DOHH2 (cell line): ENCODE results near the gene MAN1C1.

Experiments used
- H3F3A ChIP-seq: fragments of 200-600 bp; sonication (generic), shearing (Covaris generic); 2 replicates; pipeline ENCODE4 v1.6.0; 2016; ENCODE audit warnings: antibody characterized with exemption, mild to moderate bottlenecking; ENCODE audit not compliant: control insufficient read depth, insufficient read depth
- H3K27ac ChIP-seq: fragments of 200-600 bp; sonication (generic); 2 replicates; pipeline ENCODE4 v1.5.1; 2014; ENCODE audit warnings: low read depth, mild to moderate bottlenecking, low read length, moderate library complexity
- H3K27me3 ChIP-seq: fragments of 200-600 bp; sonication (generic); 2 replicates; pipeline ENCODE4 v1.6.1; 2014; ENCODE audit warnings: mild to moderate bottlenecking, low read length, mixed read lengths; ENCODE audit not compliant: control insufficient read depth
- H3K36me3 ChIP-seq: fragments of 200-600 bp; sonication (generic); 2 replicates; pipeline ENCODE4 v1.6.1; 2014; ENCODE audit warnings: mild to moderate bottlenecking, low read length, moderate library complexity, mixed read lengths; ENCODE audit not compliant: control insufficient read depth
- H3K4me1 ChIP-seq: fragments of 200-600 bp; sonication (generic); 2 replicates; pipeline ENCODE4 v1.6.1; 2014; ENCODE audit warnings: mild to moderate bottlenecking, low read length, mixed read lengths; ENCODE audit not compliant: control insufficient read depth
- H3K4me2 ChIP-seq: fragments of 200-600 bp; sonication (generic); 2 replicates; pipeline ENCODE4 v1.6.0; 2014; ENCODE audit warnings: mild to moderate bottlenecking, low read length, moderate library complexity
- H3K4me3 ChIP-seq: fragments of 200-600 bp; sonication (generic); 2 replicates; pipeline ENCODE4 v1.5.1; 2014; ENCODE audit warnings: mild to moderate bottlenecking, low read length, mixed read lengths
- H3K79me2 ChIP-seq: fragments of 200-600 bp; sonication (generic); 2 replicates; pipeline ENCODE4 v1.6.1; 2014; ENCODE audit warnings: mild to moderate bottlenecking, low read length, mixed read lengths; ENCODE audit not compliant: control insufficient read depth
- H3K9me2 ChIP-seq: fragments of 200-600 bp; sonication (generic); replicated peaks from 2 replicates; pipeline ENCODE4 v1.6.1; 2014; ENCODE audit warnings: mild to moderate bottlenecking, low read length, mixed read lengths; ENCODE audit not compliant: control insufficient read depth
- H3K9me3 ChIP-seq: fragments of 200-600 bp; sonication (generic); 2 replicates; pipeline ENCODE4 v1.6.1; 2014; ENCODE audit warnings: antibody characterized with exemption, low read length, mixed read lengths; ENCODE audit not compliant: control insufficient read depth, insufficient read depth
- H4K20me1 ChIP-seq: fragments of 200-600 bp; sonication (generic); 2 replicates; pipeline ENCODE4 v1.6.0; 2014; ENCODE audit warnings: low read depth, mild to moderate bottlenecking, antibody characterized with exemption, low read length, moderate library complexity; ENCODE audit not compliant: control insufficient read depth, insufficient read depth
- EZH2phosphoT487 ChIP-seq: fragments of 200-600 bp; sonication (generic); IDR thresholded peaks from 2 replicates; pipeline ENCODE4 v1.6.1; 2017; ENCODE audit warnings: borderline replicate concordance, mild to moderate bottlenecking, antibody characterized with exemption, low read length, moderate library complexity, mixed read lengths
- TF ChIP-seq, protein P1 (sequence below): fragments of 200-600 bp; sonication (generic); IDR thresholded peaks from one replicate; pipeline ENCODE4 v1.5.1; 2014; ENCODE audit warnings: antibody characterized with exemption, mild to moderate bottlenecking, low read depth, low read length; ENCODE audit not compliant: poor library complexity, severe bottlenecking

MAN1C1 gene

DNA sequence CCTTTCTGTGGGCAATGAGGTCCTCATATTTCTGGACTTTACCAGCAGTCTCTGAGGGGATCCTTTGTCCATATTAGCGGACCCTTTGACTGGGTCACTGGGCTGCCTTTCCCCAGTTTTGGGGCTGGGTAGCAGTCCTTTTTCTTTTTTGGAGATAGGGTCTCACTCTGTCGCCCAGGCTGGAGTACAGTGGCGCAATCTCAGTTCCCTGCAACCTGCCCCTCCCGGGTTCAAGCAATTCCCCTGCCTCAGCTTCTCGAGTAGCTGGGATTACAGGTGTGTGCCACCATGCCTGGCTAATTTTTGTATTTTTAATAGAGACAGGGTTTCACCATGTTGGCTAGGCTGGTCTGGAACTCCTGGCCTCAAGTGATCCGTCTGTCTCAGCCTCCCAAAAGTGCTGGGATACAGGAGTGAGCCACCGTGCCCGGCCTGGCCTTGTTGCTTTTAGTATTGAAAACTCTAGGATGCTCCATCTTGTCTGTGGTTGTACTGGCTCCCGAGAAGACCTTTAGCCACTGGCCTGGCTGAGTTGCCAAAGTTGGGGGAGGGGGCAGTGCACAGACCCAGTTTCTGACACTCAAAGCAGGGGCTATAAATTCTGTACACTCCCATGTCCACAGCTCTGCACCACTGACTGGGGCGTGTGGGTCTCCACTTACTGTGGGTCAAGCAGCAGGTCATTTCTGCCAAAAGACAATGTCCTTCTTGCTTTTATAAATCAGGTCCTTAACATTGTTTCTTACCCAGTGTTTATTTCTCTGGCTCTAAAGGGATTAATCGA is 33.1 kb downstream of the MAN1C1 start:
- Histone ChIP-seq H3K27ac (no peak overlapping the region), H3K27me3 (peaks cover 35% of the 10 kb centered on the region; the same call in 1 of the 2 replicates), H3F3A (no peaks in the 10 kb centered on the region), H3K79me2 (no peaks in the 10 kb centered on the region), H3K9me2 (no peaks in the 10 kb centered on the region), H3K4me1 (no peaks in the 10 kb centered on the region), H3K36me3 (no peaks in the 10 kb centered on the region), H3K4me2 (no peak overlapping the region), H4K20me1 (no peaks in the 10 kb centered on the region), H3K4me3 (no peak overlapping the region), H3K9me3 (no peaks in the 10 kb centered on the region)
- TF ChIP-seq EZH2phosphoT487: no peak
- TF ChIP-seq, protein P1, sequence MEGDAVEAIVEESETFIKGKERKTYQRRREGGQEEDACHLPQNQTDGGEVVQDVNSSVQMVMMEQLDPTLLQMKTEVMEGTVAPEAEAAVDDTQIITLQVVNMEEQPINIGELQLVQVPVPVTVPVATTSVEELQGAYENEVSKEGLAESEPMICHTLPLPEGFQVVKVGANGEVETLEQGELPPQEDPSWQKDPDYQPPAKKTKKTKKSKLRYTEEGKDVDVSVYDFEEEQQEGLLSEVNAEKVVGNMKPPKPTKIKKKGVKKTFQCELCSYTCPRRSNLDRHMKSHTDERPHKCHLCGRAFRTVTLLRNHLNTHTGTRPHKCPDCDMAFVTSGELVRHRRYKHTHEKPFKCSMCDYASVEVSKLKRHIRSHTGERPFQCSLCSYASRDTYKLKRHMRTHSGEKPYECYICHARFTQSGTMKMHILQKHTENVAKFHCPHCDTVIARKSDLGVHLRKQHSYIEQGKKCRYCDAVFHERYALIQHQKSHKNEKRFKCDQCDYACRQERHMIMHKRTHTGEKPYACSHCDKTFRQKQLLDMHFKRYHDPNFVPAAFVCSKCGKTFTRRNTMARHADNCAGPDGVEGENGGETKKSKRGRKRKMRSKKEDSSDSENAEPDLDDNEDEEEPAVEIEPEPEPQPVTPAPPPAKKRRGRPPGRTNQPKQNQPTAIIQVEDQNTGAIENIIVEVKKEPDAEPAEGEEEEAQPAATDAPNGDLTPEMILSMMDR: no peak

DNA sequence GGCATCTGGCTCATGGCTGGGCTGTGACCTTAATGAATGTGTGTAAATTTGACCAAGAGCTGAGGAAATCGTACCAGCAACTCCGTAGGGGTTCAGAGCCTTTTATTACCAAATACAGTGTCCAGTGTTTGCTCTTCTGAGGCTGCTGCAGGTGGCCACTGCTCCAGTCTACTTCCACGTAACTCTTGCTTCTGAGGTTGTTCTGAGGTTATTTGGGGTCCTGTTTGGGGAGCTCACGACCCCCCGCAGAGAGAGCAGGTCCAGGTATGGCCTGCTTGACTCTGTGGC is 33.6 kb downstream of the MAN1C1 start:
- no peak overlapping the region for H3K4me3 ChIP-seq
- no peaks in the 10 kb centered on the region for H3K9me3 ChIP-seq
- no peak overlapping the region for H3K4me2 ChIP-seq
- no peak for TF ChIP-seq EZH2phosphoT487
- TF ChIP-seq, protein P1: no peak
- H3K9me2 ChIP-seq: no peaks in the 10 kb centered on the region
- H3F3A ChIP-seq: no peaks in the 10 kb centered on the region
- H3K27ac ChIP-seq: no peak overlapping the region
- H3K36me3 ChIP-seq: no peaks in the 10 kb centered on the region
- H3K27me3 ChIP-seq: peaks cover 30% of the 10 kb centered on the region; the same call in 1 of the 2 replicates
- no peaks in the 10 kb centered on the region for H3K4me1 ChIP-seq
- H4K20me1 ChIP-seq: no peaks in the 10 kb centered on the region
- H3K79me2 ChIP-seq: no peaks in the 10 kb centered on the region

DNA sequence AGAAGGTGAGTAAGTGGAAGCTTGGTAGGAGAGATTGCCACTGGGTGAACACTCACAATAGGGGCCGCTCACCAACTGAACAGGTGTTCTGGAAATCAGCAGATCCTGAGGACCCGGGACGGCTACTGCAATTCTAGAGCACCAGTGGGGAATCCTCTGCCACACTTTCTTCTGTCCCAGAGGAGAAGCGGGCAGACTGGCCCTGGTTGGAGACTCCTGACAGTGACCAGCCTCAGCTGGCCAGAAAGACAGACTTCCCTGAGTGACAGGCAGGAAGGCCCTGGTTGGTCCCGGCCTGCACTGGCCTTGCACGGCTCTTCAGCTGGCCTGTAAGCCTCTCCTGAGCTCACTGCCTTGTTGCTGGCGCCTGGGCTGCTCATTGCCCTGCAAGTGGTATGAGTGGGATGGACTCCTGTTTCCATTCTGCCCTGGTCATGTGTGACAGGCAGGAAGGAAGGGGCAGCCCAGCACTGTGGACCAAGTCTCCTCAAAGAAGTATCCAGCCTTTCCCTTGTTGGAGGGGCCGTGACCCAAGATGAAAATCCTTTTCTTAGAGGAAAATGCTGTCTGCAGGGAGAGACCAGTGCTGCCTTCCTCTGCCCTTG is 34.5 kb downstream of the MAN1C1 start:
- TF ChIP-seq EZH2phosphoT487: no peak
- TF ChIP-seq, protein P1: no peak
- H3K4me3 ChIP-seq: no peak overlapping the region
- H3K4me2 ChIP-seq: no peak overlapping the region
- H3K4me1 ChIP-seq: no peaks in the 10 kb centered on the region
- H3F3A ChIP-seq: no peaks in the 10 kb centered on the region
- no peaks in the 10 kb centered on the region for H4K20me1 ChIP-seq
- no peaks in the 10 kb centered on the region for H3K36me3 ChIP-seq
- H3K9me2 ChIP-seq: no peaks in the 10 kb centered on the region
- H3K9me3 ChIP-seq: no peaks in the 10 kb centered on the region
- H3K27me3 ChIP-seq: peaks cover 27% of the 10 kb centered on the region; the same call in 1 of the 2 replicates
- H3K79me2 ChIP-seq: no peaks in the 10 kb centered on the region
- no peak overlapping the region for H3K27ac ChIP-seq
